ENCODE data around the gene HAPLN3.

GRCh38 chr15:88864861-88865497, 30.4 kb downstream of the HAPLN3 start:
- TF ChIP-seq, protein P1, sequence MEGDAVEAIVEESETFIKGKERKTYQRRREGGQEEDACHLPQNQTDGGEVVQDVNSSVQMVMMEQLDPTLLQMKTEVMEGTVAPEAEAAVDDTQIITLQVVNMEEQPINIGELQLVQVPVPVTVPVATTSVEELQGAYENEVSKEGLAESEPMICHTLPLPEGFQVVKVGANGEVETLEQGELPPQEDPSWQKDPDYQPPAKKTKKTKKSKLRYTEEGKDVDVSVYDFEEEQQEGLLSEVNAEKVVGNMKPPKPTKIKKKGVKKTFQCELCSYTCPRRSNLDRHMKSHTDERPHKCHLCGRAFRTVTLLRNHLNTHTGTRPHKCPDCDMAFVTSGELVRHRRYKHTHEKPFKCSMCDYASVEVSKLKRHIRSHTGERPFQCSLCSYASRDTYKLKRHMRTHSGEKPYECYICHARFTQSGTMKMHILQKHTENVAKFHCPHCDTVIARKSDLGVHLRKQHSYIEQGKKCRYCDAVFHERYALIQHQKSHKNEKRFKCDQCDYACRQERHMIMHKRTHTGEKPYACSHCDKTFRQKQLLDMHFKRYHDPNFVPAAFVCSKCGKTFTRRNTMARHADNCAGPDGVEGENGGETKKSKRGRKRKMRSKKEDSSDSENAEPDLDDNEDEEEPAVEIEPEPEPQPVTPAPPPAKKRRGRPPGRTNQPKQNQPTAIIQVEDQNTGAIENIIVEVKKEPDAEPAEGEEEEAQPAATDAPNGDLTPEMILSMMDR (IDR thresholded peaks at IDR 0.05) = no peak
- TF ChIP-seq EP300 (IDR thresholded peaks at IDR 0.05) = no peak

All from ovary (tissue), 3 donors.